ENCODE data around the gene KCNQ1.

GRCh38 chr11:2519517-2519861 lies 74.7 kb downstream of the KCNQ1 start:
- TF ChIP-seq CTCF (IDR thresholded peaks at IDR 0.05), result no peak
- no peak for TF ChIP-seq EZH2 (IDR thresholded peaks at IDR 0.05; ENCODE audit: borderline replicate concordance, insufficient read depth, low read depth, low read length, poor library complexity, severe bottlenecking)

Data from B cell (primary cell).